Hematopoietic multipotent progenitor cell treated with erythropoietin and hydrocortisone succinate and interleukin-3 and kit ligand, for 15 days (in vitro differentiated cells): ENCODE results near the gene C3orf70.

Experiments
- DNase-seq: peaks from one replicate; pipeline ENCODE4 v3.0.0-alpha.2; 2015; ENCODE audit warnings: low spot score

Gene C3orf70

GRCh38 chr3:185051801-185052200 lies 101.1 kb downstream of the C3orf70 start:
- no peak for DNase-seq

GRCh38 chr3:185049710-185050109 lies 103.2 kb downstream of the C3orf70 start:
- no peak for DNase-seq

GRCh38 chr3:185046603-185047002 lies 106.3 kb downstream of the C3orf70 start:
- no peak for DNase-seq

GRCh38 chr3:185046164-185046515 lies 106.7 kb downstream of the C3orf70 start:
- DNase-seq: no peak

- DNase-seq: no peak
Observed at GRCh38 chr3:185042312-185043050, 110.4 kb downstream of the C3orf70 start.

- DNase-seq: no peak
Observed at GRCh38 chr3:185041540-185041939, 111.3 kb downstream of the C3orf70 start.

- no peak for DNase-seq
Observed at GRCh38 chr3:185040425-185040824, 112.4 kb downstream of the C3orf70 start.

- no peak for DNase-seq
Observed at GRCh38 chr3:185037801-185038200, 115.1 kb downstream of the C3orf70 start.

GRCh38 chr3:185030951-185031350 lies 121.9 kb downstream of the C3orf70 start:
- no peak for DNase-seq

- DNase-seq: no peak
Observed at GRCh38 chr3:185030399-185030798, 122.5 kb downstream of the C3orf70 start.

- no peak for DNase-seq
Observed at GRCh38 chr3:185029086-185029485, 123.8 kb downstream of the C3orf70 start.

GRCh38 chr3:185028121-185028520 lies 124.7 kb downstream of the C3orf70 start:
- DNase-seq: no peak
